ENCODE results near the gene MYH3.

Gene MYH3

GRCh38 chr17:10648956-10649355 lies 8.2 kb downstream of the MYH3 start:
- DNase-seq (ENCODE audit: low spot score), result no peak

GRCh38 chr17:10648381-10648780 lies 8.7 kb downstream of the MYH3 start:
- DNase-seq (ENCODE audit: low spot score), result no peak

- peak; percentile 67 for DNase-seq (ENCODE audit: low spot score)
These were observed 10.6 kb downstream of the MYH3 start for GRCh38 chr17:10646392-10646990.

- no peak for DNase-seq (ENCODE audit: low spot score)
These were observed 16.6 kb downstream of the MYH3 start for GRCh38 chr17:10640475-10640874.

- no peak for DNase-seq (ENCODE audit: low spot score)
These were observed 19.0 kb downstream of the MYH3 start for GRCh38 chr17:10638151-10638550.

- no peak for DNase-seq (ENCODE audit: low spot score)
These were observed 21.8 kb downstream of the MYH3 start for GRCh38 chr17:10635290-10635689.

GRCh38 chr17:10633738-10634379 lies 23.2 kb downstream of the MYH3 start:
- DNase-seq (ENCODE audit: low spot score), result no peak

GRCh38 chr17:10631701-10632100 lies 25.4 kb downstream of the MYH3 start:
- DNase-seq (ENCODE audit: low spot score), result no peak

- no peak for DNase-seq (ENCODE audit: low spot score)
These were observed 25.9 kb downstream of the MYH3 start for GRCh38 chr17:10631048-10631700.

GRCh38 chr17:10629706-10630105 lies 27.4 kb downstream of the MYH3 start:
- DNase-seq (ENCODE audit: low spot score), result no peak

- DNase-seq (ENCODE audit: low spot score), result no peak
These were observed 28.4 kb downstream of the MYH3 start for GRCh38 chr17:10628756-10629155.

- no peak for DNase-seq (ENCODE audit: low spot score)
These were observed 30.7 kb downstream of the MYH3 start for GRCh38 chr17:10626390-10626789.

- DNase-seq (ENCODE audit: low spot score), result no peak
These were observed 32.1 kb downstream of the MYH3 start for GRCh38 chr17:10624969-10625368.

GRCh38 chr17:10623737-10624338 lies 33.3 kb downstream of the MYH3 start:
- DNase-seq (ENCODE audit: low spot score), result no peak

GRCh38 chr17:10622617-10623485 lies 34.3 kb downstream of the MYH3 start:
- no peak for DNase-seq (ENCODE audit: low spot score)

- DNase-seq (ENCODE audit: low spot score), result no peak
These were observed 35.7 kb downstream of the MYH3 start for GRCh38 chr17:10621397-10621796.

GRCh38 chr17:10620823-10621222 lies 36.3 kb downstream of the MYH3 start:
- no peak for DNase-seq (ENCODE audit: low spot score)

GRCh38 chr17:10618202-10618635 lies 38.9 kb downstream of the MYH3 start:
- DNase-seq (ENCODE audit: low spot score), result peak; percentile 69

- DNase-seq (ENCODE audit: low spot score), result no peak
These were observed 40.0 kb downstream of the MYH3 start for GRCh38 chr17:10617120-10617505.

GRCh38 chr17:10616502-10617119 lies 40.5 kb downstream of the MYH3 start:
- DNase-seq (ENCODE audit: low spot score), result peak; percentile 67

GRCh38 chr17:10614536-10615155 lies 42.5 kb downstream of the MYH3 start:
- DNase-seq (ENCODE audit: low spot score), result peak; percentile 50

All from cerebellar cortex (tissue), 1 donor.